Measurements from ENCODE around the gene MTCL1. TPM values are rescaled to one million over a fixed set of nuclear protein-coding genes. Genes with fewer than 3 reads are reported as not detected.

MTCL1 gene
- polyA plus RNA-seq, 1 experiment, result 29.8 TPM

GRCh38 chr18:8812631-8813030 lies 107.3 kb downstream of the MTCL1 start:
- ChIA-PET CTCF (interaction anchor here (1.1 kb wide), 1 partner anchor 131 kb away, joined by 3 read pairs; no protein-coding TSS in a partner anchor), POLR2A (interaction anchor here (0.6 kb wide), 2 partner anchors 12 to 112 kb away, joined by 4 to 9 read pairs; no protein-coding TSS in a partner anchor)
- H3K27me3 ChIP-seq (ENCODE audit: control insufficient read depth, insufficient read depth, low read length), result no peaks in the 10 kb centered on the region
- no peak overlapping the region for H3K4me3 ChIP-seq (ENCODE audit: low read depth, low read length)
- TF ChIP-seq CTCF (IDR thresholded peaks at IDR 0.05; ENCODE audit: insufficient read depth, low read depth, low read length), result no peak
- peak; percentile 75 for DNase-seq (ENCODE audit: low read depth)
- peaks cover 16% of the 10 kb centered on the region for H3K36me3 ChIP-seq (ENCODE audit: control insufficient read depth, insufficient read depth, low read length)

- DNase-seq (ENCODE audit: low read depth), result peak; percentile 74
- Histone ChIP-seq H3K4me3 (ENCODE audit: low read depth, low read length) (no peak overlapping the region), H3K36me3 (ENCODE audit: control insufficient read depth, insufficient read depth, low read length) (peaks cover 18% of the 10 kb centered on the region), H3K27me3 (ENCODE audit: control insufficient read depth, insufficient read depth, low read length) (no peaks in the 10 kb centered on the region)
- TF ChIP-seq CTCF (IDR thresholded peaks at IDR 0.05; ENCODE audit: insufficient read depth, low read depth, low read length), result no peak
- CTCF ChIA-PET, result interaction anchor here (0.7 to 1.5 kb wide), 3 partner anchors 11 to 170 kb away, joined by 3 to 4 read pairs (median 4); no protein-coding TSS in a partner anchor
- POLR2A ChIA-PET, result interaction anchor here (0.8 to 0.9 kb wide), 2 partner anchors 13 to 169 kb away, joined by 3 to 7 read pairs; no protein-coding TSS in a partner anchor
These were observed 108.3 kb downstream of the MTCL1 start for GRCh38 chr18:8813611-8814010.

GRCh38 chr18:8814206-8814605 lies 108.8 kb downstream of the MTCL1 start:
- no peak for TF ChIP-seq CTCF (IDR thresholded peaks at IDR 0.05; ENCODE audit: insufficient read depth, low read depth, low read length)
- CTCF ChIA-PET, result interaction anchor here (0.7 to 1.5 kb wide), 2 partner anchors 12 to 170 kb away, joined by 4 read pairs; no protein-coding TSS in a partner anchor

GRCh38 chr18:8816220-8816619 lies 110.9 kb downstream of the MTCL1 start:
- POLR2A ChIA-PET, result interaction anchor here (0.6 kb wide), 1 partner anchor 176 kb away, joined by 3 read pairs; no protein-coding TSS in a partner anchor
- CTCF ChIA-PET, result interaction anchor here (1.1 to 1.2 kb wide), 2 partner anchors 167 to 172 kb away, joined by 4 to 5 read pairs; no protein-coding TSS in a partner anchor

More at GRCh38 chr18:8814206-8814605, 108.8 kb downstream of the MTCL1 start:
- no peak overlapping the region for H3K4me3 ChIP-seq (ENCODE audit: low read depth, low read length)
- H3K27me3 ChIP-seq (ENCODE audit: control insufficient read depth, insufficient read depth, low read length), result no peaks in the 10 kb centered on the region
- POLR2A ChIA-PET, result interaction anchor here (0.8 kb wide), 1 partner anchor 14 kb away, joined by 7 read pairs; no protein-coding TSS in a partner anchor
- peaks cover 24% of the 10 kb centered on the region for H3K36me3 ChIP-seq (ENCODE audit: control insufficient read depth, insufficient read depth, low read length)
- no peak for DNase-seq (ENCODE audit: low read depth)

More at GRCh38 chr18:8816220-8816619, 110.9 kb downstream of the MTCL1 start:
- no peak for DNase-seq (ENCODE audit: low read depth)
- Histone ChIP-seq H3K27me3 (ENCODE audit: control insufficient read depth, insufficient read depth, low read length) (no peaks in the 10 kb centered on the region), H3K4me3 (ENCODE audit: low read depth, low read length) (no peak overlapping the region), H3K36me3 (ENCODE audit: control insufficient read depth, insufficient read depth, low read length) (peaks cover 18% of the 10 kb centered on the region)
- no peak for TF ChIP-seq CTCF (IDR thresholded peaks at IDR 0.05; ENCODE audit: insufficient read depth, low read depth, low read length)

Measured in BJ (cell line).